ENCODE data around the gene LCLAT1. TPM values are rescaled to one million over a fixed set of nuclear protein-coding genes. Genes with fewer than 3 reads are reported as not detected.

Gene LCLAT1
- polyA plus RNA-seq, 1 donor (not counting 4 experiments of a cell fraction or from before 2014, with no cell fraction given), result 17.1 TPM

- peaks cover 15% of the 10 kb centered on the region for H3K79me2 ChIP-seq (ENCODE audit: control insufficient read depth, insufficient read depth, low read length)
- H3K4me3 ChIP-seq (ENCODE audit: control insufficient read depth in 2 of 3, extremely low read depth in 1 of 3, insufficient read depth in 2 of 3, low read depth in 1 of 3, low read length in 3 of 3), result no peak overlapping the region
- no peak for TF ChIP-seq CTCF (optimal IDR thresholded peaks at IDR 0.05 in 1 of 3, IDR thresholded peaks at IDR 0.05 in 1 of 3, conservative IDR thresholded peaks at IDR 0.05 in 1 of 3; ENCODE audit: extremely low read depth in 1 of 3, insufficient read depth in 2 of 3, low read length in 3 of 3)
- no peak for TF ChIP-seq EZH2 (IDR thresholded peaks at IDR 0.05; ENCODE audit: low read length)
- no peak for FAIRE-seq
- H2AFZ ChIP-seq (ENCODE audit: control insufficient read depth, low read length), result no peak overlapping the region
- no peak overlapping the region for H3K27ac ChIP-seq (ENCODE audit: control insufficient read depth, insufficient read depth, low read length)
- H3K9me1 ChIP-seq (ENCODE audit: control insufficient read depth, extremely low read depth, insufficient read depth, low read length), result no peaks in the 10 kb centered on the region
- no peaks in the 10 kb centered on the region for H4K20me1 ChIP-seq (ENCODE audit: control insufficient read depth, extremely low read depth, insufficient read depth, low read length)
- no peak overlapping the region for H3K4me2 ChIP-seq (ENCODE audit: control insufficient read depth, extremely low read depth, insufficient read depth, low read depth, low read length)
- H3K9me3 ChIP-seq (ENCODE audit: control insufficient read depth, low read depth, low read length), result no peaks in the 10 kb centered on the region
- H3K4me1 ChIP-seq (ENCODE audit: control insufficient read depth, extremely low read depth, insufficient read depth, low read length), result no peaks in the 10 kb centered on the region
- DNase-seq (ENCODE audit: low read depth, low spot score), result no peak
- no peak overlapping the region for H3K9ac ChIP-seq (ENCODE audit: control insufficient read depth, extremely low read depth, insufficient read depth, low read length)
- no peaks in the 10 kb centered on the region for H3K36me3 ChIP-seq (ENCODE audit: control insufficient read depth in 2 of 2, extremely low read depth in 1 of 2, insufficient read depth in 2 of 2, low read length in 2 of 2)
- dilution Hi-C loops (cut with MboI; ENCODE audit: extremely low pct_ligation_motif_present, low sequenced_read_pairs), result no loop called here
- H3K27me3 ChIP-seq (ENCODE audit: control insufficient read depth, extremely low read depth, insufficient read depth, low read length), result no peaks in the 10 kb centered on the region
These were observed 23.4 kb downstream of the LCLAT1 start for GRCh38 chr2:30470426-30470825.

- dilution Hi-C loops (cut with MboI; ENCODE audit: extremely low pct_ligation_motif_present, low sequenced_read_pairs), result no loop called here
- Histone ChIP-seq H3K27ac (ENCODE audit: control insufficient read depth, insufficient read depth, low read length) (no peak overlapping the region), H3K9ac (ENCODE audit: control insufficient read depth, extremely low read depth, insufficient read depth, low read length) (no peak overlapping the region), H3K4me3 (ENCODE audit: control insufficient read depth in 2 of 3, extremely low read depth in 1 of 3, insufficient read depth in 2 of 3, low read depth in 1 of 3, low read length in 3 of 3) (no peak overlapping the region), H3K9me3 (ENCODE audit: control insufficient read depth, low read depth, low read length) (no peaks in the 10 kb centered on the region), H3K27me3 (ENCODE audit: control insufficient read depth, extremely low read depth, insufficient read depth, low read length) (no peaks in the 10 kb centered on the region), H4K20me1 (ENCODE audit: control insufficient read depth, extremely low read depth, insufficient read depth, low read length) (no peaks in the 10 kb centered on the region), H3K36me3 (ENCODE audit: control insufficient read depth in 2 of 2, extremely low read depth in 1 of 2, insufficient read depth in 2 of 2, low read length in 2 of 2) (peaks cover 0 to 3% of the 10 kb centered on the region in 2 experiments), H3K4me2 (ENCODE audit: control insufficient read depth, extremely low read depth, insufficient read depth, low read depth, low read length) (no peak overlapping the region), H2AFZ (ENCODE audit: control insufficient read depth, low read length) (no peak overlapping the region), H3K79me2 (ENCODE audit: control insufficient read depth, insufficient read depth, low read length) (peaks cover 15% of the 10 kb centered on the region), H3K4me1 (ENCODE audit: control insufficient read depth, extremely low read depth, insufficient read depth, low read length) (no peaks in the 10 kb centered on the region), H3K9me1 (ENCODE audit: control insufficient read depth, extremely low read depth, insufficient read depth, low read length) (no peaks in the 10 kb centered on the region)
- no peak for FAIRE-seq
- no peak for DNase-seq (ENCODE audit: low read depth, low spot score)
- TF ChIP-seq EZH2 (IDR thresholded peaks at IDR 0.05; ENCODE audit: low read length), result no peak
These were observed 25.3 kb downstream of the LCLAT1 start for GRCh38 chr2:30472326-30472725.

- FAIRE-seq, result no peak
- Histone ChIP-seq H3K4me1 (ENCODE audit: control insufficient read depth, extremely low read depth, insufficient read depth, low read length) (no peaks in the 10 kb centered on the region), H3K4me2 (ENCODE audit: control insufficient read depth, extremely low read depth, insufficient read depth, low read depth, low read length) (no peak overlapping the region), H4K20me1 (ENCODE audit: control insufficient read depth, extremely low read depth, insufficient read depth, low read length) (no peaks in the 10 kb centered on the region), H2AFZ (ENCODE audit: control insufficient read depth, low read length) (no peak overlapping the region), H3K79me2 (ENCODE audit: control insufficient read depth, insufficient read depth, low read length) (peaks cover under 1% of the 10 kb centered on the region), H3K9ac (ENCODE audit: control insufficient read depth, extremely low read depth, insufficient read depth, low read length) (no peak overlapping the region), H3K4me3 (ENCODE audit: control insufficient read depth in 2 of 3, extremely low read depth in 1 of 3, insufficient read depth in 2 of 3, low read depth in 1 of 3, low read length in 3 of 3) (no peak overlapping the region), H3K9me3 (ENCODE audit: control insufficient read depth, low read depth, low read length) (no peaks in the 10 kb centered on the region), H3K9me1 (ENCODE audit: control insufficient read depth, extremely low read depth, insufficient read depth, low read length) (no peaks in the 10 kb centered on the region), H3K27ac (ENCODE audit: control insufficient read depth, insufficient read depth, low read length) (no peak overlapping the region), H3K36me3 (ENCODE audit: control insufficient read depth in 2 of 2, extremely low read depth in 1 of 2, insufficient read depth in 2 of 2, low read length in 2 of 2) (peaks cover 0 to 3% of the 10 kb centered on the region in 2 experiments), H3K27me3 (ENCODE audit: control insufficient read depth, extremely low read depth, insufficient read depth, low read length) (no peaks in the 10 kb centered on the region)
- DNase-seq (ENCODE audit: low read depth, low spot score), result no peak
- TF ChIP-seq EZH2 (IDR thresholded peaks at IDR 0.05; ENCODE audit: low read length), result no peak
- TF ChIP-seq CTCF (optimal IDR thresholded peaks at IDR 0.05 in 1 of 3, IDR thresholded peaks at IDR 0.05 in 1 of 3, conservative IDR thresholded peaks at IDR 0.05 in 1 of 3; ENCODE audit: extremely low read depth in 1 of 3, insufficient read depth in 2 of 3, low read length in 3 of 3), result no peak
- dilution Hi-C loops (cut with MboI; ENCODE audit: extremely low pct_ligation_motif_present, low sequenced_read_pairs), result no loop called here
These were observed 28.5 kb downstream of the LCLAT1 start for GRCh38 chr2:30475542-30475941.
